ENCODE results near the gene IL17D. TPM values are rescaled to one million over a fixed set of nuclear protein-coding genes. Genes with fewer than 3 reads are reported as not detected.

The IL17D gene
- total RNA-seq, 1 experiment from 2014 or later, result 1.3 TPM

DNA sequence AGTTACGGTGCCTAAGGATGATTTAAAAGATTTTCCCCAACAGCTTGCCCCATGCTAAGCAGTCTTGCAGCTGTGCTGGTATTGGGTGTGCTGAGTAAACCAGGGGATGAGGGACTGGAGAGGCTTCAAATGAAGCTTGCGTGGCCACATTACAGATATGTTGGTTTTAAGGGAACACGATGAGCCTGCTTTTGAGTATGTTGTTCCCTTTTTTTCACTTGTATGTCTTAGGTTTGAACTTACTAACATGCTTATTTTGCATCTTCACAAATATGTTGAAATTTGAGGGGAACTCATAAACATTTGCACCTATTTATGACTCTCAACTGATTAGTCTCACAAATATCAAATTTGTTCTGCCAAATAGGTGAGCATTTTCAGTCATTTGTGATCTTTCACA is 2.0 kb upstream of the IL17D start:
- intact Hi-C loops (cut with micrococcal nuclease; ENCODE audit: unreplicated experiment), result no loop called here
- BruUV-seq (replicated peaks), result no TSS peak

GRCh38 chr13:20702530-20702914 is 977 bp upstream of the IL17D start:
- CTCF ChIA-PET, result no interaction called here
- no peak for DNase-seq
- BruUV-seq (replicated peaks), result no TSS peak
- Mint-ChIP-seq H3K4me1 (ENCODE audit: low read depth, unreplicated experiment) (peaks cover 8% of the 10 kb centered on the region), H3K27me3 (ENCODE audit: unreplicated experiment) (no peaks in the 10 kb centered on the region), H3K36me3 (ENCODE audit: insufficient read depth, unreplicated experiment) (peaks cover 14% of the 10 kb centered on the region), H3K27ac (ENCODE audit: unreplicated experiment) (no peak overlapping the region), H3K4me3 (ENCODE audit: low read depth, unreplicated experiment) (peak overlapping the region; percentile 91), H3K9me3 (ENCODE audit: low read depth, unreplicated experiment) (no peaks in the 10 kb centered on the region)
- TF ChIP-seq, protein P1, sequence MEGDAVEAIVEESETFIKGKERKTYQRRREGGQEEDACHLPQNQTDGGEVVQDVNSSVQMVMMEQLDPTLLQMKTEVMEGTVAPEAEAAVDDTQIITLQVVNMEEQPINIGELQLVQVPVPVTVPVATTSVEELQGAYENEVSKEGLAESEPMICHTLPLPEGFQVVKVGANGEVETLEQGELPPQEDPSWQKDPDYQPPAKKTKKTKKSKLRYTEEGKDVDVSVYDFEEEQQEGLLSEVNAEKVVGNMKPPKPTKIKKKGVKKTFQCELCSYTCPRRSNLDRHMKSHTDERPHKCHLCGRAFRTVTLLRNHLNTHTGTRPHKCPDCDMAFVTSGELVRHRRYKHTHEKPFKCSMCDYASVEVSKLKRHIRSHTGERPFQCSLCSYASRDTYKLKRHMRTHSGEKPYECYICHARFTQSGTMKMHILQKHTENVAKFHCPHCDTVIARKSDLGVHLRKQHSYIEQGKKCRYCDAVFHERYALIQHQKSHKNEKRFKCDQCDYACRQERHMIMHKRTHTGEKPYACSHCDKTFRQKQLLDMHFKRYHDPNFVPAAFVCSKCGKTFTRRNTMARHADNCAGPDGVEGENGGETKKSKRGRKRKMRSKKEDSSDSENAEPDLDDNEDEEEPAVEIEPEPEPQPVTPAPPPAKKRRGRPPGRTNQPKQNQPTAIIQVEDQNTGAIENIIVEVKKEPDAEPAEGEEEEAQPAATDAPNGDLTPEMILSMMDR (IDR thresholded peaks at IDR 0.05; ENCODE audit: unreplicated experiment), result no peak
- intact Hi-C loops (cut with micrococcal nuclease; ENCODE audit: unreplicated experiment), result no loop called here

More for the DNA sequence above, 2.0 kb upstream of the IL17D start:
- CTCF ChIA-PET, result no interaction called here
- Mint-ChIP-seq H3K4me3 (ENCODE audit: low read depth, unreplicated experiment) (no peak overlapping the region), H3K27me3 (ENCODE audit: unreplicated experiment) (no peaks in the 10 kb centered on the region), H3K27ac (ENCODE audit: unreplicated experiment) (no peak overlapping the region), H3K4me1 (ENCODE audit: low read depth, unreplicated experiment) (peaks cover 8% of the 10 kb centered on the region), H3K36me3 (ENCODE audit: insufficient read depth, unreplicated experiment) (peaks cover 14% of the 10 kb centered on the region), H3K9me3 (ENCODE audit: low read depth, unreplicated experiment) (no peaks in the 10 kb centered on the region)
- TF ChIP-seq, protein P1 (IDR thresholded peaks at IDR 0.05; ENCODE audit: unreplicated experiment), result no peak
- no peak for DNase-seq

GRCh38 chr13:20703780-20704458 is 420 bp downstream of the IL17D start:
- Mint-ChIP-seq H3K4me3 (ENCODE audit: low read depth, unreplicated experiment) (peak overlapping the region; percentile 91), H3K27ac (ENCODE audit: unreplicated experiment) (no peak overlapping the region), H3K27me3 (ENCODE audit: unreplicated experiment) (no peaks in the 10 kb centered on the region), H3K9me3 (ENCODE audit: low read depth, unreplicated experiment) (no peaks in the 10 kb centered on the region), H3K4me1 (ENCODE audit: low read depth, unreplicated experiment) (peaks cover 8% of the 10 kb centered on the region), H3K36me3 (ENCODE audit: insufficient read depth, unreplicated experiment) (peaks cover 14% of the 10 kb centered on the region)
- intact Hi-C loops (cut with micrococcal nuclease; ENCODE audit: unreplicated experiment), result no loop called here
- peak; percentile 89 for DNase-seq
- CTCF ChIA-PET, result interaction anchor here (0.6 to 1.1 kb wide), 3 partner anchors 17 to 127 kb away, joined by 3 read pairs; no protein-coding TSS in a partner anchor
- TF ChIP-seq, protein P1 (IDR thresholded peaks at IDR 0.05; ENCODE audit: unreplicated experiment), result no peak
- no TSS peak for BruUV-seq (replicated peaks)

GRCh38 chr13:20704459-20705069 is 1.1 kb downstream of the IL17D start:
- TF ChIP-seq, protein P1 (IDR thresholded peaks at IDR 0.05; ENCODE audit: unreplicated experiment), result no peak
- H3K36me3 Mint-ChIP-seq (ENCODE audit: insufficient read depth, unreplicated experiment), result peaks cover 14% of the 10 kb centered on the region
- H3K4me1 Mint-ChIP-seq (ENCODE audit: low read depth, unreplicated experiment), result peaks cover 8% of the 10 kb centered on the region
- DNase-seq, result no peak
- no peaks in the 10 kb centered on the region for H3K9me3 Mint-ChIP-seq (ENCODE audit: low read depth, unreplicated experiment)
- BruUV-seq (replicated peaks), result no TSS peak
- intact Hi-C loops (cut with micrococcal nuclease; ENCODE audit: unreplicated experiment), result no loop called here
- no peaks in the 10 kb centered on the region for H3K27me3 Mint-ChIP-seq (ENCODE audit: unreplicated experiment)
- CTCF ChIA-PET, result interaction anchor here (0.6 kb wide), 1 partner anchor 18 kb away, joined by 3 read pairs; no protein-coding TSS in a partner anchor
- H3K4me3 Mint-ChIP-seq (ENCODE audit: low read depth, unreplicated experiment), result peak overlapping the region; percentile 59
- no peak overlapping the region for H3K27ac Mint-ChIP-seq (ENCODE audit: unreplicated experiment)
